GM13977 (cell line): ENCODE results near the gene PADI4.

Experiments used
- DNase-seq: peaks from one replicate; pipeline ENCODE4 v3.0.0; 2012; ENCODE audit warnings: low spot score
- CTCF ChIP-seq: IDR thresholded peaks from 2 replicates; pipeline ENCODE4 v1.5.1; 2012; ENCODE audit warnings: mild to moderate bottlenecking, control low read depth; ENCODE audit not compliant: insufficient read depth; ENCODE audit errors: extremely low read depth, missing control alignments
- in situ Hi-C: fragments of 300-500 bp; cut with MboI; formaldehyde crosslinking; loops from one replicate; pipeline ENCODE4 v1.12.0; 2022; ENCODE audit warnings: low sequenced_read_pairs, low pct_unique_long_range_greater_than_20kb, mixed read lengths, inconsistent platforms; ENCODE audit not compliant: unreplicated experiment

PADI4 gene

GRCh38 chr1:17280894-17281293, 27.1 kb upstream of the PADI4 start:
- no peak for TF ChIP-seq CTCF
- DNase-seq: no peak
- in situ Hi-C loops: no loop called here

- no peak for DNase-seq
- in situ Hi-C loops: no loop called here
- TF ChIP-seq CTCF: no peak
Observed at GRCh38 chr1:17281775-17282181, 26.2 kb upstream of the PADI4 start.

- no peak for DNase-seq
- in situ Hi-C loops: no loop called here
- no peak for TF ChIP-seq CTCF
Observed at GRCh38 chr1:17282836-17283235, 25.2 kb upstream of the PADI4 start.

- in situ Hi-C loops: no loop called here
- no peak for DNase-seq
- TF ChIP-seq CTCF: no peak
Observed at GRCh38 chr1:17286646-17287045, 21.4 kb upstream of the PADI4 start.

GRCh38 chr1:17287130-17287776, 20.7 kb upstream of the PADI4 start:
- TF ChIP-seq CTCF: no peak
- in situ Hi-C loops: no loop called here
- DNase-seq: no peak

- in situ Hi-C loops: no loop called here
- no peak for DNase-seq
- no peak for TF ChIP-seq CTCF
Observed at GRCh38 chr1:17289721-17290120, 18.3 kb upstream of the PADI4 start.
